AG04450 (cell line): Measurements from ENCODE around the gene CEP85. TPM values are rescaled to one million over a fixed set of nuclear protein-coding genes. Genes with fewer than 3 reads are reported as not detected.

Experiments
- CTCF ChIA-PET: fragments of 300-600, 350-600 bp; formaldehyde crosslinking; extraction: SDS; loops from one replicate; lab custom pipeline; 2022; ENCODE audit warnings: antibody characterized with exemption, inconsistent platforms; lab: Charles Lee
- POLR2A ChIA-PET: fragments of 350-600 bp; formaldehyde crosslinking; extraction: SDS; loops from one replicate; lab custom pipeline; 2021; ENCODE audit warnings: antibody characterized with exemption, inconsistent platforms; lab: Yijun Ruan, JAX
- DNase-seq: peaks from one replicate; pipeline ENCODE4 v3.0.0-alpha.2; 2011; ENCODE audit warnings: low read depth, low spot score
- H3K27ac ChIP-seq: one replicate; pipeline ENCODE4 v1.5.1; 2012; ENCODE audit warnings: low read depth, low read length, control low read depth
- H3K27me3 ChIP-seq: one replicate; pipeline ENCODE4 v1.6.0; 2012; ENCODE audit warnings: low read length; ENCODE audit not compliant: control insufficient read depth, insufficient read depth
- H3K4me3 ChIP-seq: 2 replicates; pipeline ENCODE4 v1.5.1; 2011; ENCODE audit warnings: mild to moderate bottlenecking, low read depth, low read length, control low read depth
- H3K9me3 ChIP-seq: 2 replicates; pipeline ENCODE4 v1.5.1; 2012; ENCODE audit warnings: low read length; ENCODE audit not compliant: control insufficient read depth, insufficient read depth
- CTCF ChIP-seq: IDR thresholded peaks from 2 replicates; pipeline ENCODE4 v1.5.1; 2011; ENCODE audit warnings: low read depth, low read length, control low read depth, inconsistent platforms
- polyA plus RNA-seq: library from polyadenylated mRNA; depleted of rRNA; stranded (reverse); fragments of >200 nt; gene quantifications from 2 replicates; pipeline ENCODE4 v1.2.3, GENCODE V29; 2011

The CEP85 gene
- polyA plus RNA-seq, 1 experiment = 5.8 TPM

- Histone ChIP-seq H3K27me3 (no peaks in the 10 kb centered on the region), H3K4me3 (no peak overlapping the region), H3K27ac (no peak overlapping the region), H3K9me3 (no peaks in the 10 kb centered on the region)
- no peak for DNase-seq
- TF ChIP-seq CTCF = no peak
- ChIA-PET CTCF (interaction anchor here (5.5 kb wide), 1 partner anchor 43 kb away, joined by 62 read pairs; no protein-coding TSS in a partner anchor), POLR2A (no interaction called here)
Measured at GRCh38 chr1:26318338-26319064, 84.5 kb downstream of the CEP85 start.

GRCh38 chr1:26320896-26321295 lies 86.9 kb downstream of the CEP85 start:
- H3K27me3 ChIP-seq = no peaks in the 10 kb centered on the region
- H3K9me3 ChIP-seq = no peaks in the 10 kb centered on the region
- no peak overlapping the region for H3K4me3 ChIP-seq
- ChIA-PET POLR2A (interaction anchor here (1.1 kb wide), 1 partner anchor 85 kb away, joined by 3 read pairs; no protein-coding TSS in a partner anchor), CTCF (interaction anchor here (0.6 to 5.5 kb wide), 22 partner anchors 9 to 176 kb away, joined by 3 to 62 read pairs (median 7); partner anchors contain the start of genes C1orf232, CEP85, UBXN11 and ZNF593)
- TF ChIP-seq CTCF = no peak
- DNase-seq = no peak
- no peak overlapping the region for H3K27ac ChIP-seq

- Histone ChIP-seq H3K9me3 (no peaks in the 10 kb centered on the region), H3K27ac (no peak overlapping the region), H3K27me3 (no peaks in the 10 kb centered on the region), H3K4me3 (no peak overlapping the region)
- POLR2A ChIA-PET = interaction anchor here (0.6 to 1.1 kb wide), 3 partner anchors 37 to 86 kb away, joined by 3 to 5 read pairs (median 3); no protein-coding TSS in a partner anchor
- peak; percentile 52 for DNase-seq
- CTCF ChIA-PET = interaction anchor here (0.5 to 5.5 kb wide), 47 partner anchors 8 to 931 kb away, joined by 3 to 62 read pairs (median 4); partner anchors contain the start of genes C1orf232, CEP85, CRYBG2 and SH3BGRL3
- TF ChIP-seq CTCF = peak; percentile 88
Measured at GRCh38 chr1:26321315-26322041, 87.5 kb downstream of the CEP85 start.

- TF ChIP-seq CTCF = no peak
- DNase-seq = no peak
- CTCF ChIA-PET = interaction anchor here (0.5 to 5.5 kb wide), 45 partner anchors 8 to 932 kb away, joined by 3 to 62 read pairs (median 5); partner anchors contain the start of genes C1orf232, CEP85, CRYBG2 and SH3BGRL3
- Histone ChIP-seq H3K4me3 (no peak overlapping the region), H3K9me3 (no peaks in the 10 kb centered on the region), H3K27me3 (no peaks in the 10 kb centered on the region), H3K27ac (no peak overlapping the region)
- POLR2A ChIA-PET = interaction anchor here (0.6 to 1.1 kb wide), 3 partner anchors 37 to 86 kb away, joined by 3 to 5 read pairs (median 3); no protein-coding TSS in a partner anchor
Measured at GRCh38 chr1:26322042-26322331, 88.0 kb downstream of the CEP85 start.
